ENCODE data around the gene MED13L. TPM values are rescaled to one million over a fixed set of nuclear protein-coding genes. Genes with fewer than 3 reads are reported as not detected.

The MED13L gene
- total RNA-seq, 1 donor from 2014 or later: 97.7 TPM

DNA sequence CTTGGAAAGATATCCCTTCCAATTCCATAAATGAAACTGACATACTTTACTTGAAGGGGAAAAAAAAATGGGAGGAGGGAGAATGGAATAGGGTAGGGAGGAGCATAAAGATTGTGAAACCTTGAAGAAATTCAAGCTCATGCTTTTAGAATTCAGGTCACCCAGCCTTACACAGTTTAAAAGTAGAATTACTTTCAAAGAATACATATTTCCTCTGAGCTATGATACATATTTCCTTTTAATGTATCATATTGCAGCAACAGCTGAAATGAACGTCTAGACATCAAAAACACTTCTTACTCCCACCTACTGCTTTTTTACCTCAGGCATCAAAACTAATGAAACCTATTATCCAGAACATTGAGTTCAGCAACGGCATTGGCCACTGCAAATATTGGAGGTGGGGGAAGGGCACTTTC lies 156.0 kb downstream of the MED13L start:
- H3K9me3 Mint-ChIP-seq: no peaks in the 10 kb centered on the region
- TF ChIP-seq, protein P1, sequence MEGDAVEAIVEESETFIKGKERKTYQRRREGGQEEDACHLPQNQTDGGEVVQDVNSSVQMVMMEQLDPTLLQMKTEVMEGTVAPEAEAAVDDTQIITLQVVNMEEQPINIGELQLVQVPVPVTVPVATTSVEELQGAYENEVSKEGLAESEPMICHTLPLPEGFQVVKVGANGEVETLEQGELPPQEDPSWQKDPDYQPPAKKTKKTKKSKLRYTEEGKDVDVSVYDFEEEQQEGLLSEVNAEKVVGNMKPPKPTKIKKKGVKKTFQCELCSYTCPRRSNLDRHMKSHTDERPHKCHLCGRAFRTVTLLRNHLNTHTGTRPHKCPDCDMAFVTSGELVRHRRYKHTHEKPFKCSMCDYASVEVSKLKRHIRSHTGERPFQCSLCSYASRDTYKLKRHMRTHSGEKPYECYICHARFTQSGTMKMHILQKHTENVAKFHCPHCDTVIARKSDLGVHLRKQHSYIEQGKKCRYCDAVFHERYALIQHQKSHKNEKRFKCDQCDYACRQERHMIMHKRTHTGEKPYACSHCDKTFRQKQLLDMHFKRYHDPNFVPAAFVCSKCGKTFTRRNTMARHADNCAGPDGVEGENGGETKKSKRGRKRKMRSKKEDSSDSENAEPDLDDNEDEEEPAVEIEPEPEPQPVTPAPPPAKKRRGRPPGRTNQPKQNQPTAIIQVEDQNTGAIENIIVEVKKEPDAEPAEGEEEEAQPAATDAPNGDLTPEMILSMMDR (conservative IDR thresholded peaks at IDR 0.05): no peak
- no peak overlapping the region for H3K27ac Mint-ChIP-seq
- no peaks in the 10 kb centered on the region for H3K36me3 Mint-ChIP-seq
- no peaks in the 10 kb centered on the region for H3K27me3 Mint-ChIP-seq
- H3K4me1 Mint-ChIP-seq (ENCODE audit: unreplicated experiment): peaks cover 40% of the 10 kb centered on the region
- no peak for DNase-seq (ENCODE audit: extremely low spot score, unreplicated experiment)
- H3K4me3 Mint-ChIP-seq: no peak overlapping the region

DNA sequence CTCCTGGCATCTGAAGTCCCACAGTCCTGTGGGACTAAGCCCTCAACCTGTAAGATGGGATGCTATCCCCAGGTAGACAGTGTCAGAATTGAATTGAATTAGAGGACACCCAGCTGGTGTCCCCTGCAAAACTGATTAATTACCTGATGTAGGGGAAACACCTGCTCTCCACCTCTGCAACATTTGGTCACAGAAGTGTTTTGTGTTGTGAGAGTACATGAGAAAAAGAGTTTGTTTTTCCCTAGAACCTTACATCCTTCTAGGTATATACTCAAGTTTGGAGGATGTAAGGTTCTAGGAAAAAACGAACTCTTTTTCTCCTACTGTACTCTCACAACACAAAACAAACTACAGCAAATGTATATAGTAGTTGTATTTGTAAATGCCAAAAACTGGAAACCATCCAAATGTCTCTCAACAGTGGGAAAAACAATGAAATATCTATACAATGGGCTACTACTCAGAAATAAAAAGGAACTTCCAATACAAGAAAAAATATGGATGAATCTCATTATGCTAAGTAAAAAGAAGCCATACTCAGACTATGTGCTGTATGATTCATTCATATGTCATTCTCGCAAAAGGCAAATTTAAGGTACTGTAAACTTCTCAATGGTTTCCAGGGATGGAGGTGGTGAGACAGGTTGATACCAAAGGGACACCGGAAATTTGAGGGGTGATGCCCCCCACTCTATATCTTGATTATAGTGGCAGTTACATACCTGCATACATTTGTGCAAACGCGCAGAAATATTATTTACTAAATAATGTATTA lies 160.7 kb downstream of the MED13L start:
- H3K36me3 Mint-ChIP-seq: no peaks in the 10 kb centered on the region
- H3K4me3 Mint-ChIP-seq: no peak overlapping the region
- TF ChIP-seq, protein P1 (conservative IDR thresholded peaks at IDR 0.05): no peak
- H3K27me3 Mint-ChIP-seq: no peaks in the 10 kb centered on the region
- H3K4me1 Mint-ChIP-seq (ENCODE audit: unreplicated experiment): peaks cover 13% of the 10 kb centered on the region
- no peak overlapping the region for H3K27ac Mint-ChIP-seq
- H3K9me3 Mint-ChIP-seq: no peaks in the 10 kb centered on the region
- no peak for DNase-seq (ENCODE audit: extremely low spot score, unreplicated experiment)

DNA sequence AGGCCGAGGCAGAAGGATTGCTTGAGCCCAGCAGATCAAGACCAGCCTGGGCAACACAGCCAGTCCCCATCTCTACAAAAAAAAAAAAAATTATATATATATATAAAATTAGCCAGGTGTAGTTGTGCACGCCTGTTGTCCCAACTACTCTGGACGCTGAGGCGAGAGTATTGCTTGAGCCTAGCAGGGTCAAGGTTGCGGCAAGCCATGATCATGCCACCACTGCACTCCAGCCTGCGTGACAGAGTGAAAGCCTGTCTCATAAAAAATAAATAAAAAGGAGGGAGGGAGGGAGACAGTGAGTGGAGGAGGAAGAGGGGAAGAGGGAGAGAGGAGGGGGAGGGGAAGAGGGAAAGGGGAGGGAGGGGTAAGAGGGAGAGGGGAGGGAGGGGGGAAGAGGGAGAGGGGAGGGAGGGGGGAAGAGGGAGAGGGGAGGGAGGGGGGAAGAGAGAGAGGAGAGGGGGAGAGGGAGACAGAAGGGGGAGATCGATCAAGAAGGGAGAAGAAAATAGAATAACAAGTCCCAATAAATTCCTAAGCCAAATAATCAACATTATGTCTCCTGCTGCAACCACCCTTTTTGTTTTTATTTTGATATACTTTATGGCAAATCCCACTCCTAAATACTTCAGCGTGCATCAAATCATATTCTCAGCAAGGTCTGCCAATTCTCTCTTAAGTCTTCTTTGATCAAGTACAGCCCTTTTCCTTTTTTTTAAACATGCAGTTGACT lies 163.9 kb downstream of the MED13L start:
- H3K36me3 Mint-ChIP-seq: peaks cover 12% of the 10 kb centered on the region
- no peak overlapping the region for H3K4me3 Mint-ChIP-seq
- H3K27me3 Mint-ChIP-seq: no peaks in the 10 kb centered on the region
- TF ChIP-seq, protein P1 (conservative IDR thresholded peaks at IDR 0.05): no peak
- peaks cover 4% of the 10 kb centered on the region for H3K4me1 Mint-ChIP-seq (ENCODE audit: unreplicated experiment)
- DNase-seq (ENCODE audit: extremely low spot score, unreplicated experiment): no peak
- no peaks in the 10 kb centered on the region for H3K9me3 Mint-ChIP-seq
- H3K27ac Mint-ChIP-seq: no peak overlapping the region

DNA sequence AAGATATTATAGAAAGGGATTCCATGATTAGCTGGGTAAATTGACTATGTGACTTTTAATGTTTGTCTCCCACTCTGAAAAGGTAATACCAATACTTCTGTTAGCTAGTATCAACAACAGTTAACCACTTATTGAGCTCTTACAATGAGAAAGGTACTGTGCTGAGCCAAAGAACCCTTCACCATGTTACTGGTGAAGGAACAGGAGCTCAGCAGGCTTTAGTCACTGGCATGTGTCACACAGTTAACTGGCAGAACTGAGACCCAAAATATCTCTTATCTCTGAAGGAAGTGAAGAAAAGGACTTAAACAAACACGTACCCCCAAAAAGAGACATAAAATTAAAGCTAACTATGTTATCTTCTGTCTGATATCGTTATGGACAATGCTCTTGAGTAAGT lies 170.6 kb downstream of the MED13L start:
- Mint-ChIP-seq H3K36me3 (peaks cover 33% of the 10 kb centered on the region), H3K9me3 (peaks cover 9% of the 10 kb centered on the region), H3K4me1 (ENCODE audit: unreplicated experiment) (peaks cover 6% of the 10 kb centered on the region), H3K4me3 (no peak overlapping the region), H3K27me3 (no peaks in the 10 kb centered on the region), H3K27ac (no peak overlapping the region)
- DNase-seq (ENCODE audit: extremely low spot score, unreplicated experiment): no peak
- TF ChIP-seq, protein P1 (conservative IDR thresholded peaks at IDR 0.05): no peak

DNA sequence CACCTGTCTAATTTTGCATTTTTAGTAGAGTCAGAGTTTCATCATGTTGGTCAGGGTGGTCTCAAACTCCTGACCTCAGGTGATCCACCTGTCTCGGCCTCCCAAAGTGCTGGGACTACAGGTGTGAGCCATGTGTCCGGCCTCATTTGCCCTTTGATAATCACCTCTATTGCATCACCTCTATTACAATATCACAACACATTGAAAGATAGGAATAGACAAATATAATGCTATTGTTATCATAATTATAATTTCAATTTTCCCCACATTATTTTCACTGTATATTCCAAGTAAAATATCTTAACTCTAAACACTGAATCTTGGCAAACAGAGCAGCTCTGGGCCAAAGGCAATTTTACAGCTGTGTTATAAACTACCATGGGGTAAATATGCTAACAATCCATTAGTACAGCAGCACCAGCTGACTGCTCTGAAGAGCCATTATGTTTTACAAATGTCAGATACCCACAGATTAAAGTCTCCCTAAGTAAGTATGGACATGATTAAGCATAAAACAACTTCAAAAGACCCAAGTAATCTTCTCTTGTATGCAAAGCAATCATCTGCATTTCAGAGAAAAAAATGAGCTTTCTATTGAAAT lies 173.2 kb downstream of the MED13L start:
- H3K27ac Mint-ChIP-seq: no peak overlapping the region
- TF ChIP-seq, protein P1 (conservative IDR thresholded peaks at IDR 0.05): no peak
- no peak overlapping the region for H3K4me3 Mint-ChIP-seq
- H3K36me3 Mint-ChIP-seq: peaks cover 21% of the 10 kb centered on the region
- peaks cover 9% of the 10 kb centered on the region for H3K9me3 Mint-ChIP-seq
- DNase-seq (ENCODE audit: extremely low spot score, unreplicated experiment): no peak
- H3K4me1 Mint-ChIP-seq (ENCODE audit: unreplicated experiment): peaks cover 19% of the 10 kb centered on the region
- no peaks in the 10 kb centered on the region for H3K27me3 Mint-ChIP-seq

Measured in type B pancreatic cell (in vitro differentiated cells).